Measurements from ENCODE around the gene ADAMTS9.

The ADAMTS9 gene

DNA sequence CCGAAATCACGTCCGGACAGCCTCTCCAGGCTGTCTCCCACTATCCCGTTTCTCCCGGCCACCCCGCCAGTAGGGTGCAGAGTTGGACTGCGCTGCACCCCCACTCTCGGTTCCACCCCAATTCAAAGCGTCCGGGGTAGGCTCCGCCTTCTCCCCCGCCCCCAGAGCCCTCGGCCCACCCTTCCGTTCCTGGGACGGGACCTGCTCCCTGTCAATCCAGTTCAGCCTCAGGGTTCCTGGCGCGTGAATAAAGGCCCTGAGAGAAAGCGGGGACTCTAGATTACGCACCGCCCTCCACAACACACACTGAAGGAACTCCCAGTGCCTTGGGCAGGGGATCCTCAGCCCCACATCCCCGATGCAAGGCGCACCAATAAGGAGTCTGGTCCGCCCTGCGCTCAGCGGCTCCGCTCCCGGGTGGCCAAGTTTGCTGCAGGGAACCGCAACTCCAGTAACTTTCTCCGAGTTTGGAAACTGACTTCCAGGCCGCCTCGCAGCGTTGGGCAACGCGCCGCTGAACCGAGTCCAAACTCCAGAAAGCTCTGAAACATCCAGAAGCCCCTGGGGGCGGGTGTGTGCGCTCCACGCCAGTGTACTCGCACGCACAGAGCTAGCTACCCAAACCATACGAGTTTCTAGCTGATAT is 1.9 kb downstream of the ADAMTS9 start:
- DNase-seq, result peak; percentile 53

- DNase-seq, result peak; percentile 14
Measured at GRCh38 chr3:64685331-64685799, 2.4 kb downstream of the ADAMTS9 start.

DNA sequence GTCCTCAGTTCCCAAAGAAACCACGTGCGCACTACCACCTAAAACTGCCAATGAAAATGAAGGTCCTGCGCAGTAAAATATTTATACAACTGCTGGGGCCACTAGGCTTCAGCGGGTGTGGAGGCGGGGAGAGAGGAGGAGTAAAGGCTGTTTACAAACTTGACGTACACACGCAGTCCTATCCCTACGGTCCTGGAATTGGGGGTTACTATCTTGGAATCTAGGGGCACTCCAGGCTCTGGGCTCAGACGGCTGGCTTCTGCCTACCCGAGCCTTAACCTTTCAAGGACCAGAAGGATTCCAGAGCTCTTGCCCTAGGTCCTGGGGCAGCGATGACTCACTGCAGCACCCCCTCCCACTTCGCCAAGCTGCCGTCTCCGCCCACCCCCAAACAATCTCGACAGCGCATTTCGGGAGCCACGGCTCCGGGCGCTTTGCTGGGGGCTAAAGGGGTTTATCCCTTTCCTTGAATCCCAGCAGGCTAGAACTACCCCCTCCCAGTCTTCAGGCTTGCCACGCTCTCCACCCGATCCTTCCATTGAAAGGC is 3.0 kb downstream of the ADAMTS9 start:
- DNase-seq, result no peak

GRCh38 chr3:64681827-64682226 is 6.0 kb downstream of the ADAMTS9 start:
- no peak for DNase-seq

DNA sequence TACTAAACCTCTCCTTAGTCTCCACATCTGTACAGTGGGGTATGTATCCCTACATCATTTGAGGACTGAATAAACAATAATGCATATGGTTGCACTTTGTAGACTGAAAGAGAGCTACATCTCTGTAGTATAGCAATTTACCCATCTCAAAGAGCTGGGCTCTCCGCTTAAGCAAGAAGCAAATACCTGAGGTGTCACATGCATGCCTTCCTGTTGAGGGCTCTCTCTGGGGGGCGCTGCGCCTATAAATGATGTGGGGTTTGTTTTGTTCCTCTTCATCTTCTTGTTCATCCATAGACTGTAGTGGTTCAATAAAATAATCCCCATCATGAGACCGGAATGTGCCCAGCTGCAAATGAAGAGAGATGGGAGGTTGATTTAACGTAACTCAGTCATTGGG is 6.8 kb downstream of the ADAMTS9 start:
- DNase-seq, result no peak

DNA sequence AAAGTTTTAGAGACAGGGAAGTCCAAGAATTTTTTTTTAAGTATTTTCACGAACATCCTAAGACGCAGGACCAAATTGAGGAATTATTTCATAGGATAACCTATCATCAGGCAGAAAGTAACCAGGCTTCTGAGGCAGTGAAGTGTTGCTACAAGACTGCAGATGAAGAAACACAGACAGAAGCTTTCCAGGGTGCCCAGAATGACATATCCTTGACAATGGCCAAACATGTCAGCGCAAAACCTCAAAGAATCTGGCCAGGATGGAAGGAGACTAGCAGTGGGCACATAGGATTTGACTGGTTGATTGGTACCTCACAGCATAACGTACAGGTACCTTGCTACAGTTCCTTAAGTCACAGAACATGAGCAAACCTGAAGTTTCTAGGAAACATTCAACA is 7.5 kb downstream of the ADAMTS9 start:
- DNase-seq, result no peak

- no peak for DNase-seq
Measured at GRCh38 chr3:64677961-64678716, 9.7 kb downstream of the ADAMTS9 start.

DNA sequence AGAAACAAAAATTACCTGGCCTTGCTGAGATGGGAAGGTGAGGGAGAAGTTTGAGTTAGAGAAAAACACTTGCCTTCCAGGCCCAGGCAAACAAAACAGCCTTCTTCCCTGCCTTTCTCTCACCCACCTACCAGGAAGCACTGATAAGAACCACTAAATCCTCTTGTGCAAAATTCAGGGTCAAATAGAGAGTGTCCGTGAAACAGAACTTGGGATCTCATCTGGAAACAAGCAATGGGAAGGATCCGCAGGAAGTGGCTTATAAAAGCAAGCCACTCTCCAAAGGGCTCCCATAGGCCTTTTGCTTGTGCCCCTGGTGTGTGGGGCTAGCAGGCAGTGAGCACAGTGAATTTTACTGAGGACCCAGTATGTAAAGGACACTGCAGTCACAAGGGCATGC is 11.0 kb downstream of the ADAMTS9 start:
- DNase-seq, result no peak

GRCh38 chr3:64675687-64676247 is 12.0 kb downstream of the ADAMTS9 start:
- DNase-seq, result no peak

GRCh38 chr3:64674591-64675076 is 13.2 kb downstream of the ADAMTS9 start:
- no peak for DNase-seq

- no peak for DNase-seq
Measured at GRCh38 chr3:64673159-64673715, 14.6 kb downstream of the ADAMTS9 start.

DNA sequence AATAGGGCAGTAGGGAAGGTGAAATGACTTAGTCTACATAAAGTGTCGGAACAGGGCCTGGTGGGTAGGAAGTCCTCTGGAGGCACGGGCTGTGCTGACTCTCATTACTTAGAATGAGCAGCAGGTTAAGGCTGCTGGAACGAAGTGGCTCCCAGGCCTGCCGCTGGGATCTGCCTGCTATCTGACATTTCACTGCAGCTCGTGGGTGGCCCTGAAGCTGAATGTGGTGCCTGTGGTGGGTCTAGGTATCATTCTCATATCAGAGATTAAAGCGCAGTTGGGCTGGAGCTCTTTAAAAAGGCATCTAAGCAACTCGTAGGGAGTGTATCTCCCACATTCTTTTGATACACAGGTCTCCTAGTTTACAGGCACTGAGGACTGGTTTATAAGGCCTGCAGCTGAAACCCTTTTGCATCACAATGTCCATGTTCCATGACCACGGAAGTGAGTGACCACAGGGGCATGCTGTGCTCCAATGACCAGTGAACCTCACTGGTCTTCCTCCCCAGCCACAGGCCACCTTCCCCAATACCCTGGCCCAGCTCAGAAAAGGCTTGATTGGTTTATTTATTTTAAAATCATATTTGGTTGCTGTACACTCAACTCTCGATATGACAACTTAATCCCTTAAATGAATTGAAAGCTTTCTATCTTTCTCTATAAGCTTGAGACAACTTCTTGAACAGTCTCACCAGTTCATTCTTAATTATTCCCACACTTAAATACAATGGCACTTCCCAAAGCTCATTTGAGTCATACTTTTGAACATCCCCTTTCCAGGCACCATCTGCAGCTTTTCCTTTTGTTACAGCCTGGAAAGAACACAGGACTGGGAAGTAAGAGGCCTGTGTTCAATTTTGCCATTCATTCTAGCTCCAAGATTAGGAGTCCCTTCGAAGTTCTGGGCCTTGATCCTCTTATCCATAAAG is 19.0 kb downstream of the ADAMTS9 start:
- no peak for DNase-seq

DNA sequence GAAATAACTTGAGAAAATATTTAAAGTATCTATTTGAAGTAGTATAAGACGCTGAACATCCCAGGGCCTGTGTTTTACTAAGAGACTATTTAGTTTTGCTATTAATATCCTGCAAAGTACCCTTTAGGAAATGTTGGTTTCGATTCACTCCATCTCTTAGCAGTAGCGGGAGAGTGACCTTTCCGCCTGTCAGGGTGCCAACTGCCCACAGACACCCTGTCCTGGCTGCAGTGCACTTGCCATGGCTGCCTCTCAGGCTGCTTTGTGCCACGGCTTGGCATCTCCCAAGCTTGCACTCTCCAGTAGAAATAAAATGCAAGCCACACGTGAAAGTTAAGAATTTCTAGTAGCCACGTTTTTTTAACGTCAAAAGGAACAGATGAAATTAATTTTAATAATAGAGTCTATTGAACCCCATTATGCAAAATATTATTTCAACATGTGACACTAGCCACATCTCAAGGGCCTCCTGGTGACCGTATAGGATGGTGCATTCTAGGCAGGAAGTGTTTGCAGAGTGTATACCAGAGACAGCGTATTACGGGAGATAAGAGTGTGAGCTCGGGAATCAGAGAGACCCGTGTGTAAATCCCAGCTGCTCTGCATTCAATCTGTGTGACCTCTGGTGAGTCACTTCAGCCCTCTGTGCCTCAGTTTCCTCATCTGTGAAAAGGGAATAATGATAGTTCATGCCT is 19.8 kb downstream of the ADAMTS9 start:
- DNase-seq, result no peak

GRCh38 chr3:64667138-64667537 is 20.7 kb downstream of the ADAMTS9 start:
- DNase-seq, result no peak

GRCh38 chr3:64666171-64666588 is 21.6 kb downstream of the ADAMTS9 start:
- no peak for DNase-seq

- no peak for DNase-seq
Measured at GRCh38 chr3:64664397-64664796, 23.4 kb downstream of the ADAMTS9 start.

- DNase-seq, result no peak
Measured at GRCh38 chr3:64659617-64659978, 28.2 kb downstream of the ADAMTS9 start.

- no peak for DNase-seq
Measured at GRCh38 chr3:64658001-64658400, 29.8 kb downstream of the ADAMTS9 start.

- DNase-seq, result no peak
Measured at GRCh38 chr3:64656544-64656943, 31.3 kb downstream of the ADAMTS9 start.

GRCh38 chr3:64655160-64655559 is 32.6 kb downstream of the ADAMTS9 start:
- no peak for DNase-seq

GRCh38 chr3:64654013-64654412 is 33.8 kb downstream of the ADAMTS9 start:
- no peak for DNase-seq

GRCh38 chr3:64653101-64653500 is 34.7 kb downstream of the ADAMTS9 start:
- no peak for DNase-seq
